ENCODE measurements around the gene MRAS.
"Not testable (repeated sequence)": the region's sequence is repeated elsewhere in the genome, so short reads cannot be mapped to it uniquely, and the experiment has no call there.

The MRAS gene

GRCh38 chr3:138426211-138426610 lies 77.8 kb downstream of the MRAS start:
- DNase-seq, result no peak

- DNase-seq, result not testable (repeated sequence)
These were observed 78.4 kb downstream of the MRAS start for GRCh38 chr3:138426754-138427153.

GRCh38 chr3:138429665-138430064 lies 81.3 kb downstream of the MRAS start:
- DNase-seq, result no peak

- no peak for DNase-seq
These were observed 84.3 kb downstream of the MRAS start for GRCh38 chr3:138432576-138433240.

- no peak for DNase-seq
These were observed 85.5 kb downstream of the MRAS start for GRCh38 chr3:138433892-138434275.

GRCh38 chr3:138434276-138434874 lies 86.0 kb downstream of the MRAS start, which contains the start of gene ESYT3:
Gene ESYT3, plus strand, starts transcription at chr3:138434616. Its CDS starts 183 bp downstream, at chr3:138434799.
- peak; percentile 68 for DNase-seq

DNA sequence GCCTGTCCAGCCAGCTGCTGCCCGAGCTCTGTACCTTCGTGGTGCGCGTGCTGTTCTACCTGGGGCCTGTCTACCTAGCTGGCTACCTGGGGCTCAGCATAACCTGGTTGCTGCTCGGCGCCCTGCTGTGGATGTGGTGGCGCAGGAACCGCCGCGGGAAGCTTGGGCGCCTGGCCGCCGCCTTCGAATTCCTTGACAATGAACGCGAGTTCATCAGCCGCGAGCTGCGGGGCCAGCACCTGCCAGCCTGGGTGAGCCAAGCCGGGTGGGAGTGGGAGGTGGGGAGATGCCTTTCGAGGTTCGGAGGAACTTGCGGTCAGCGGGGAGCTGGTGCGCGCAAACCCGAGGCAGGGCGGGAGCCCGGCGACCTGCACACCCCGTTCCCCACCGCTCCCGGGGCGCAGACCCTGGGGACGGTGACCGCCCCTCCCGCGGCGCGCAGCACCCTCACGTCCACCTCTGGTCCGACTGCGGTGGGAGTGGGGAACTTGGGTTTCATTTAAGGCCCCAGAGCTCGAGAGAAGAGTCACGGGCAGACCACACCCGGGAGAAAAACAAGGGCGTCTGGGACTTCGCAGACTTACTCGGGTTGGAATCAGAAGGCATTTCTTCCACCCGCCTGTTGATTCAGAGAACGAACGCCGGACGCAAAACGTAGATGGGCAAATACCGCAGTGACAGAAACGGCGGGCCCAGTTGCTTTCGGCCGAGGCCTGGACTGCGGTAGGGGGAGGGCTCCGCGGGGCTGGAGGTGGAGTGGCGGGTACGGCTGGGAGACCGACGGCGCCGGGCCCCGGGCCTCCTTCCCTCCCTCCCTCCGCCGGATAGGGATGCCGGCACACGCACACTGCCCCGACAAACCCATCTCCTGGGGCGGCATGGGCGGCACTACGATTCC lies 86.7 kb downstream of the MRAS start:
- DNase-seq, result no peak

GRCh38 chr3:138435840-138436239 lies 87.5 kb downstream of the MRAS start:
- no peak for DNase-seq

DNA sequence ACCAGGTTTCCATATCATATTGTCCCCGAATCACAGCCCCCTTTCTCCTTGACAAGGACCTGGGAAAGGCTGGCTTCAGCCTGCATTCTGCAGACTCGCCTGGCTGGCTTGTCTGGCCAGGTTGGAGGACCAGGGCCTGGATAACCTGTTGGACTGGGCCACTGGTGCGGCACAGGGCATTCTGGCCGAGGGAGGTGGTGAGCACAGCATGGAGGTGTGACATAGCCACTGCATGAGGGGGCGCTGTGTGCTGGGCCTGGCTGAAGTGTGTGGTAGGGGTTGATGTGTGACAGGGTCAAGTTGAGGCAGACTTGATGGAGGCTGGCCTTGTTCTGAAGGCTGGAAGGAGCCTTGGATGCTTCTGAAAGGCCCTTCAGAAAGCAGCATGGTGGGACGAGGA lies 88.9 kb downstream of the MRAS start:
- no peak for DNase-seq

DNA sequence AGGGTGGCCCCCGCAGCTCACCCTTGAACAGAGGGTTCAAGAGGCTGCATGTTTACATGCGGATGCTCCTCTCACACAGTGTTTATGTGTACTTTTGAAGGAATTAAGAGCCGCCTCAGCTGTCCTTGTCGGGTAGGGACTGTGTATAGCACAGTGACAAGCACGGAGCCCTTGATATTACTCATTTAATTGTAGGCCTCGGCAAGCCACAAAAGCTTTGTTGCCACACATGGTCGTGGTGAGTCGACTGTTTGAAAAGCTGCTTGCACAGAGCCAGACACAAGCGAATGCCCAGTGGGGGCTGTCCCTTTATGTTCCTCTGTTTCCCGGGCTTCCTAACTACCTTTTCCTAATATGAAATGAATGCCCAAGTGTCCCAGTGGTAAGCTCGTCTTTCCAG lies 90.5 kb downstream of the MRAS start:
- no peak for DNase-seq

DNA sequence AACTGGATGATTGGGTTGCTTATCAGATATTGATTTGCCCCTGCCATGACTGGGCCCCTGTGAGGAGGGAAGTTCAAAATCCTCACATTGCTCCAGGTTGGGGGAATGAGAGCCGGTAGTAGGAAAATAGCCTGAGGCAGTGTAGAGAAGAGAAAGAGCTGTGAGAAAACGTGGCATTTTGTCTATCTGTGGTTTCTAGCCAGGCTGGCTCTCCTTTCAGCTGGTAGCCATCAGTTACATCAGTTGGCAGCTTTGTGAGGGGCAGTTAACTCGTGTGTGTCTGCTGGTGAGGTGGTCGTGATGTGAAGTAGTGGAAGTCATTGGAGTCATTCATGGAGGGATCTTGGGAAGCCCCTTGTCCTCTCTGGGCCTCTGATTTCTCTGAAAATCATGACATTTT lies 91.3 kb downstream of the MRAS start:
- DNase-seq, result no peak

DNA sequence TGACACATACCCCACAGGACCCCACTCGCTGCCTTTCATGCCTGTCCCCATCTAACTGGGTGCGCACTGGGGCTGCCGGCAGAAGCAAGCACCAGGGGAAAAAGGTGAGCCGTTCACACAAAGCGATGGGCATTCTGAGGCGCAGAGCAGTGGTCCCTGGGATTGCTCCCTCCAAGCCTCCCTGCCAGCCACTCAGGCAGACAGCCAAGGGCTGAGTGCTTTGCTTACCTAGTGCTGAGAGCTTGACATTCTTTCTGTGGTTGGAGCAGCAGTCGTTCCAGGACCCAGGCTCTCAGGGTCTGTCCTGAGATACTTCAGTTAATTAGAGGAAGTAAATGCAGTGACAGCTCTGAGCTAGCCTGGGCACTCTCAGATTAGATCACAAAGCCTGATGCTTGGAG lies 91.7 kb downstream of the MRAS start:
- no peak for DNase-seq

DNA sequence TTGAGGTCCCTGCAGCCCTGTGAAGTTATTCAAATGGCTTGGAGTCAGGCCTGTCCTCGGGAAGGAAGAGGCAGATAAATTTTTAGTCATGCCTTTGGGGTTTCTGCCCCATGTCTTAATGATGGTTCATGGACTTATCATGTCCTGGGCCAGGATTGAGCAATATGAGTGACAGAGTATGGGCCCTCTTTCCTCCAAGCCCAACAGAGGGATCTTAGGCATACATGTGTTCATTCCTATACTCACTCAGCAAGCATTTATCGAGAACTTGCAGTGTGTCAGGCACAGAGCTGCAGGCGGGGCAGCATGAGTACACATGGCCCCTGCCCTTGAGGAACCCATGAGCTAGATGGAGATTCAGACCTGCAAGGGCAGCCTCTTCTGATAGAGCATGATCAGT lies 92.2 kb downstream of the MRAS start:
- no peak for DNase-seq

- no peak for DNase-seq
These were observed 92.9 kb downstream of the MRAS start for GRCh38 chr3:138441256-138441655.

DNA sequence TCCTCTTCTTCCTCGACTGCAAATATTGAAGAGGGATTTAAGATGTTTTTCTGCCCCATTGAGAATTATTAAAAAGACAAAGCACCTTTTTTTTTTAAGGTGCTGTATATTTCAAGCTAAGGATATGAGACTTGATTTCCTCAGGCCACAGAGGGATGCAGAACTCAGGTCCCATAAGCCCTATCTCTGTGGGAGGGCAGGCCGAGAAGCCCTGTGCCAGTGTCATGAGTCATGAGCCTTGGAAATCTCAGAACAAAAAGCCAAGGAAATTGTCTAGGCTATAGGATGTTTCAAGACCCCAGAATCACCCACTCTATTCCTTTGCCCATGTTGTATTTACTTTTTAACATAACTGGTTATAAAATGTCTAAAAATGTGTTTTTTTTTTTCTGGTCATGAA lies 93.4 kb downstream of the MRAS start:
- no peak for DNase-seq

DNA sequence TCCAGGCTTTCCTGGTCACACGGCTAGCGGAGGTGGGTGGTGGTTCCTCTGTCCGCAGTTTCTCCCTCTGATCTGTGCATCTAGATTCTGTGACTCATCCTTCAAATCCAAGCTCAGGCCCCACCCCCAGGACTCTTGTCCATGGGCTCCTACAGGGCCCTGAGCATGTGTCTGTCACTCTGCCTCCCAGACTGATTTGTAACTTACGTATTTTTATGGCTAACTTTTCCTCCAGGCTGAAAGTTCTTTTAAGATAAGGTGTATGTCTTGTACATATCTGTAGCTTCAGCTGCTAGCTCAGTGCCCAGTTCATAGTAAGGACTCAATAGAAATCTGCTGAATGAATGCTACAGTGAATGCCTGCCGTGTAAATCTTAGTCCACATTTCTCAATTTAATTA lies 94.1 kb downstream of the MRAS start:
- no peak for DNase-seq

DNA sequence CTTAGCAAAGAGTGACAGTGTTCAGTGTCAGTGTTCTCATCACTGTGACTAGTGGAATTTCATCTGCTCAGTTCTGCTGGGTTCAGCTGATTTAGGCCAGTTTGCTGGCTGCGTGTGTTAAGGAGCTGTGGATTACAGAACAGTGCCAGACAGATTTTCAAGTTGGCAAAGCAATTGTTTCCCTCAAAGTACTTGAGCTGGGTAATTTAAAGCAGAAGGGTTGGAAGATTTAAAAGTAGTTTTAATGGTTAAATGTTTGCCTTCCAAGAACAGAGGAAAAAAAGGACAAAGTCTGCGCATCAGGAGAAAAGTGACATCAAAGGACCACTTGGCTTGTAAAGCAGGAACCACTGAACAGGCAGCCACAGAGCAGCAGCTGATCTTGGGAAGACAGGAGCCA lies 94.7 kb downstream of the MRAS start:
- DNase-seq, result no peak

DNA sequence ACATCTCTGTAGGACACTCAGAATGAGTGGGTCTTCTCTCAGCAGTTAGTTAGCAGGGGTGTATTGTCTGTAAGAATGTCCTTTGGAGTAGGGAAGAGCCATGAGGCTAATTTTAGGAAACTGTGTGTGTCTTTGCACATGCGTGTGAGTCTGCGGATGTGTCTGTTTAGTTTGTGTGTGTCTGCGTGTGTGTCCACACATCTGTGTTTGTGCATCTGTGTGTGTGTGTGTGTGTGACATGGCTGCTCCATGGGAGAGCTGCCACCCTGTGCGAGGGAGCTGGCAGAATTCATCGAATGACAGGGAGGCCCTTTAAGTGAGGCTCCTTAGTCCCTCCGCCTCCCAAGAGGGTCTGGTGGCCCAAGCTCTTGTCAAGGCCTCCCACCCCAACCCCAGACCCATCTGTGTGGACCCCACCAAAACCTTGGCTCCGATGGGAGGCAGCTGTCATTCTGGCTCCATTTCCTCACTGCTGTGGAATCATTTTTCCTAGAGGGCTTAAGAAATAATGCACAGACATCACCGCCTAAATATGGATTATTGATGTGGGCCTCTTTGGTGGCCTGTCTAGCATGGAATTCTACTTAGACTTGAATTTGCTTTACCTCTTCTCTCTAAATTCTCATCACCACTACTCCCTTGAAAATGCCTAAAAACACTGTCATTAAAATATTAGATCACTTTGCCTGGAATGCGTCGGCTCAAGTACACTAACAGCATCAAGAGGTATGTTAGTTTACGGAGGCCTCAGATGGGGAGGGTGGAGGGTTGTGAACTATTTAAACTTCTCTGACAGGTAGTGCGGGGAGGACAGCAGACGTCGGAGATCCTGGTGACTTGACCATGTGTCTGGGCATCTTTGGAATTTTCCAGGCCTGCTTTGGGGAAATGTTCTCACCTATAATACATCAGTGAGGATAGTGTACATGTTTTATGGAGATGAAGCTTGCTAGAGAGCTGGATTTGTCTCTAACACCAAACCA lies 95.4 kb downstream of the MRAS start:
- DNase-seq, result no peak

- no peak for DNase-seq
These were observed 96.9 kb downstream of the MRAS start for GRCh38 chr3:138445236-138445635.

DNA sequence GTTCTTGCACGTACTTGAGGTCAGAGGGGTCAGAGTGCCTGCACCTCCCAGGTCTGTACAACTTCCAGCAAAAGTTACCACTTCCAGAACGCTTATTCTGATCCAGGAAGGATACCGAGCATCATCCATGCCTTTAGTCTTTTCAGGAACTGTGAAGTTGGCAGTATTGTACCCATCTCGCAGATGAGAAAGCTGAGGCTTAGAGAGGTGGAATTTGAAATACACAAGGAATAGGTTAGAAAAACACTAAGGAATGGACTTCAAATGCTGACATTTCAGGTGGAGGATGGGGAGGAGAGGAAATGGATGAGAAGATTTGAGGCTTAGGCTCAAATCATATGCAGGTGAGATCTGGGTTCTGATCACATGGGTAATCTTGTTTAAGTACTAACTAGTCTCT lies 97.3 kb downstream of the MRAS start:
- DNase-seq, result no peak

- no peak for DNase-seq
These were observed 100.3 kb downstream of the MRAS start for GRCh38 chr3:138448631-138449030.

DNA sequence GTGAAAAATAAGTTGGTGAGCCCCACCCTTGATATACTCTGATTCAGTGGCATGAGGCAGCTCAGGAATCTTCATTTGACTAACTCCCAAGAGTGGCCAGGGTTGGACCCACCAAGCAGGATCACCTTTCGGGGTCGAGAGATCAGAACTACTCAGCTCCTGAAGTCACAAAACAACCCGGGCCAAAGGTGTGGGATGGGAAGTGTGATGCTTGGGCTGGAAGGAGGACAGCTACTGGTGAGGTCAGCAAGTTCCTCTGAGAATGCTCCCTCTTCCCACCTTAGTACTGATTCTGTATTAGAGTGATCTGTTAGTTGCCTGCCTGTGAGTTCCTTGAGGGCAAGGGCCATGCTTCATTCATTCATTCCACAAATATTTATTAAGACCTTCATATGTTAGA lies 101.1 kb downstream of the MRAS start:
- DNase-seq, result no peak

DNA sequence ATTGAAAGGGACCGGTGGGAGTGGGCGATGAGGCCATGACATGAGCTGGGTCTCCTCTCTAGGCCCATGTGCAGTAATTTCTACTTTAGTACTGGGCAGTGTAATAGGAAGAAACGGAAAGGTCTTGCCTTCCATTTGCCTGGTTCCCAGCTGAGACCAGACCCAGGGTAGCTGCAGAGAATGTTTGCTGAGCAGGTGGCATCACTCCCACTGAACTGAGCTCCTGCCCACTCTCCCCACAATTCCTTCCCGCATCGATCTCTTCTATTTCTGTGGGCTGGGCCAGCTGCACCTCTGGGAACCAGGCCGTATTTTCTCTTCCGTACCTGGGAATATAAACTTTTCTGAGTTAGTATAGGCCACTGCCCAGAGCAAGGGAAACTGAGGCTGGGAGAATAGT lies 101.8 kb downstream of the MRAS start:
- no peak for DNase-seq

Measured in DMS 273 treated with DMSO at 0.1 percent for 48 hours (cell line).